Left cardiac atrium (tissue), 4 donors: ENCODE measurements around the gene RANGAP1. TPM values are rescaled to one million over a fixed set of nuclear protein-coding genes. Genes with fewer than 3 reads are reported as not detected.

Experiments used
- ATAC-seq, 2 donors: fragments of 200-7000 bp; cut with Tn5 transposase; one replicate each; pipeline ENCODE4 v1.9.1; 2020; ENCODE audit warnings: mild to moderate bottlenecking in 2 of 2, moderate library complexity in 2 of 2
- DNase-seq: peaks from one replicate; pipeline ENCODE4 v3.0.0-alpha.2; 2020
- intact Hi-C, 2 donors: fragments of 100-400 bp; cut with DNase I; formaldehyde crosslinking; loops; one replicate each; pipeline versions ENCODE4 v1.14.1 to v1.15.1; 2022 to 2023
- microRNA-seq, 2 donors: library from miRNA; unstranded; fragments of <30 nt; microRNA quantifications; one replicate each; pipeline ENCODE4 v1.2.0, GENCODE V29; 2020
- total RNA-seq, 2 donors: library from RNA; stranded (reverse); fragmentation: NEBNext Ultra II Directional; extraction: Animal tissue kit (Norgen Biotek cat#: 25700); gene quantifications; one replicate each; pipeline ENCODE4 v1.2.1, GENCODE V29; 2021
- donor health status: DM: no; HTN: yes; CAD: no.
- donor health status: DM: no; HTN: yes; CAD: no; lungs with severe emphysema.
- donor health status: DM: yes; HTN: yes; CAD: no.
- donor health status: Dilated cardiomyopathy.

The RANGAP1 gene
- total RNA-seq, 2 donors from 2014 or later: 33.7 to 34.0 TPM

DNA sequence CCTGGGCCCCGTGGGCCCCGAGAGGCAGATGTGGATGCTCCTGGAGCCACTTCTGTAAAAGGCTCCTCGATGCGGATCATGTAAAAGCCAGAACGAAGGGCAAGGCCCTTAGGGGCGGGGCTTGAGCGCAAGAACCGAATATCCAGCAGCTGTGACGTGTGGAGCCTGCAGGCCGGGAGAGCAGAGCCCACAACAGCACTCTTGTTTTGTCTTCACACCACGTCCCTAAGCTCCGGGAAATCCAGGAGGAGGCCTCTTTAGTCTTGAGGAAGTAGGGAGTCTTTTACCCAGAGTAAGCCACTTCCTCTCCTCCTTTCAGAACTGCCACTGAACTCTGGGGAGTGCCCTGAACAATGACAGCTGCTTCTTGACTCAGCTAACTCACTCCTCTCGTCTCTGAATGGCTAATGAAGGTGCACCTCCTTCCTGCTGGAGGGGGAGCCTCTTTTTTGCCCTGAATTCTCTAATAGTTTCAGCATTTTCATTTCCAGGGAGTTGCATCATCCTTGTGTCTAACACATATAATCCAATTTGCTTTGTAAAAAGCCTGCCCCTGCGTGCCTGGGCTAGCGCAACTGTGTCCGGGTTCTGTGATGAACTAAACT is 68.3 kb downstream of the RANGAP1 start:
- peak; percentile 91 to 92 for ATAC-seq
- intact Hi-C loops: no loop called here
- peak; percentile 81 for DNase-seq

DNA sequence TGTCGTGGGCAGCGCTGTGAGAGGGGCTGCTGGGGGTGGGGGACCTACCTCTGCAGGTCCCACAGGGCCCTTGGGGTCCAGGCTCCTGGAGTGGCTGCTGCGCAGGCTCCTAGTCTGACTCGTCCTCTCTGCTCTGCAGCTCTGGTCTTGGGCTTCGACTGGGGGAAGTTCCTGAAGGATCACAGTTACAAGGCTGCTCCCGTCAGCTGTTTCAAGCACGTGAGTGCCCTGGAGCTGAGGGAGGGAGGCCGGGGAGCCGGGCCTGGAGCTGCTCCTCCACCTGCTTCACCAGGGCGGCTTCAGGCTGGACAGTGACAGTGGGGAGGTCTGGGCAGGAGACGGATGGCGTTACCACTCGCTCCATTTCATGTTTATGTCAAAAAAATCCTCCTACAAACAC is 69.0 kb downstream of the RANGAP1 start:
- no peak for DNase-seq
- peak; percentile 12 to 24 for ATAC-seq
- intact Hi-C loops: no loop called here

DNA sequence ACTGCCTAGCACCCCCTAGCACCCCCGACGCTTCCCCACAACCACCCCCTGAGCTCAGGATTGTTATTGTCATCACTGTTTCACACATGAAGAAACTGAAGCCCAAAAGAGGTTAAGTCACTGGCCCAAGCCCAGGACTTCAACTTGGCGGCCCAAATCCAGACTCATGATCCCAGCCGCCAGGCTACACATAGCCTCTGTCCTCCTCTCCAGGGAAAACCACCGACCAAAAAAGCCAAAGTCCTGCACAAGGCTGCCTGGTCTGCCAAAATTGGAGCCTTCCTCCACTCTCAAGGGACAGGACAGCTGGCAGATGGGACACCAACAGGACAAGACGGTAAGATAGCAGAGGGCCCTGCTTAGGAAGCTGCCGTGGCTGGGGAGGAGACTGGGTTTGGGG is 70.1 kb downstream of the RANGAP1 start:
- ATAC-seq (no peak), DNase-seq (no peak)
- intact Hi-C loops: no loop called here

DNA sequence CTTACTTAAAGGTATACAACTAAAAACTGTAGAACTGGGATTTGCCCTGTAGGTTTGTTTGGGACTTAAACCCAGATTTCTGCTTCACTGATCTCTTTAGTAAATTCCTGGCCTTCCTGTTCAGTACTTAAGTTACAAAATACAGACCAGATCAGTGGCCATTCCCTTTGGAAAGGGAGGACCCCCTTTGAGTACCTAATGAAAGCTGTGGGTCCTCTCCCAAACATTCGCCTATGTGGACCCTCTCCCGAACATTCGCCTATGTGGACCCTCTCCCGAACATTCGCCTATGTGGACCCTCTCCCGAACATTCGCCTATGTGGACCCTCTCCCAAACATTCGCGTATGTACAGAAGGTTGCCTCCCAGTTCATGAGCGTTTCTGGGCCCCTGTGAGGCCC is 70.6 kb downstream of the RANGAP1 start:
- no peak for ATAC-seq
- DNase-seq: no peak
- intact Hi-C loops: no loop called here

DNA sequence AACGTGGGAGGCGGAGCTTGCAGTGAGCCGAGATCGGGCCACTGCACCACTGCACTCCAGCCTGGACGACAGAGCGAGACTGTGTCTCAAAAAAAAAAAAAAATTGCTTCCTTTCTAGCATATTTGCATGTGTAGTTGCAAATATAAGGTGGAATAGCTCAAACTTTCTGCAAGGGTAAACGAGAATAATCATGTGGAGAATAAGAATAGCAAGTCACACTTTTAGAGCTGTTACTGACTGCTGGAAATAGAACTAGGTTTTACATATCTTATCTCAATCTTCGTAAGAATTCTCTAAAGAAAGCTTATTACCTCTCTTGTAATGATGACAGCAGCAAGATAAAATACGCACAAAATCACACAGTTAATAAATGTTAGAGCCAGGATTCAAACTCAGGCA is 79.3 kb downstream of the RANGAP1 start:
- intact Hi-C loops: loop anchor here in 1 of 2 donors (5.0 kb wide), 1 partner anchor 81 kb away; the partner anchor contains the start of gene RANGAP1
- ATAC-seq: no peak
- DNase-seq: no peak

DNA sequence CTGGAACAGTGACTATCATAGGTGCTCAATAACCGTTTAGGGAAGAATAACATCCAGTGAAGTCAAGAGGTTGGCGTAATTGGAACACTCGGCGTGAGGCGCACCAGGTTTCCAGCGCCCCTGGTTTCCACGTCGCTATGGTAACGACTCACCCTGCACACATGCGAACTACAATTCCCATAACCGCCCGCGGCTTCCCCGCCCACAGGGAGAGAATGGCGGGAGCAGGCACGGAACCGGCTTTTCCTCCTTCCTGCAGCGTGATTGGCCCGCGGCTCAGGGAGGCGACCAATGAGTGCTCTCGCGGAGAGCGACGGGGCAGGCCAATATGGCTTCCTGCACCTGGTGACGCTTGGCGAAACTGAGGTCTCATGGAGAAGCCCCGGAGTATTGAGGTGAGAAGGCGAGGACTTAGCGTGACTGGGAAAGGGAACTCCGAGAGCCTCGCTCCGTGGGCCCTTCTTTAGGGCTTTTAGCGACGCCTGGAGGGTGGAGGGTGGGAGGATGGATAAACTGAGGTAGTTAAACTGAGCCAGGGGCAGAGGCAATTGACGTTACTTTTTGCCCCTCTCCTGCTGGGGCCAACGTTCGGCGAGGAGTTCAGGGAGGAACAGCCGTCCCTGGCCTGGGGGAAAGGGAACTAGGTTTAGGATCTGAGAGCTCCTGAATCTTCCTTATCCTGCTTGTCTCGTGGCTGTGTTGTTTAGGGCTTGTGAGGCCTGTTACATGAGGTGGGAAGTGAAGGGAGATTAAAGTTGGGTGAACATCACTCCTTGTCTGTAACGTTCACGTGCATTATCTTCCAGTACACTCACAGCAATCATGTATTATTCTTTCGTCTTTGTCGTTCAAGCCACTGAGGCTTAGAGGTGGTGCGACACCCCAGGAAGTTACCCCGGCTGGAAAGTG is 80.7 kb downstream of the RANGAP1 start, which contains the start of gene L3MBTL2:
L3MBTL2 (plus strand) TSS at position 321 of the 909 bp plus-strand sequence; CDS start at position 372, 51 bp downstream.
- ATAC-seq (peak; percentile 100), DNase-seq (peak; percentile 98)
- intact Hi-C loops: loop anchor here in 1 of 2 donors (5.0 kb wide), 1 partner anchor 82 kb away; the partner anchor contains the start of gene RANGAP1

DNA sequence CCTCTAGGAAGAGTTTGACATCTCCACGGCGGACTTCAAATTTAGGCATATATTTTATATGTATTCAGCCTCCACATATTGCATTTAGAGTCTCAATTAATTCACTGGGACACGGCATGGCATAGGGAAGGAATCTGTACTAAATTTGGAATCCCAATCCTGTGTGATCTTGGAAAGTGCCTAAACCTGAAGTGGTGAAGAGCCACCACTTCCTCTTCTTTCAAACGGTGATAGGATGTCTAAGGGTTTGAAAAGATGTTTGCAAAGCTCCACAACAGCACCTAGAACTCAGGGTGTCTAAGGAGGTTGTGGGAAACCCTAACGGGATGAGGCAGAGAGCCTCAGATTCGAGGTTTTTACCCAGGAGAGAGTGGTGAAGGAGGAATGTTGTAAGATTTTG is 81.9 kb downstream of the RANGAP1 start:
- no peak for ATAC-seq
- DNase-seq: no peak
- intact Hi-C loops: no loop called here

DNA sequence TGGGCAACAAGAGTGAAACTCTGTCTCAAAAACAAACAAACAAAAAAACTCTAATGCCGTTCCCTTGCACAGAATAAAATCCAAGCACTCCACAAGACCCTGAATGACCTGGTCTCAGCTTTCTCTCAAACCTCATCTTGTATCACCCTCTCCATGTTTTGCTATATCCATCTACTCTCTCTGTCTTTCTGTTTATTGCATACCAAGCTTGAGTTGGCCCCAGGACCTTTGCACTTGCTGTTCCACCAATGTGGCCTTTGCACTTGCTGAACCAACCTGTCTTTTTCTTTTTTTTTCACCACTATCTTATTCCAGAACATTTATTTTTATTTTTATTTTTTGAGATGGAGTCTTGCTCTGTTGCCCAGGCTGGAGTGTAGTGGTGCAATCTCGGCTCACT is 82.9 kb downstream of the RANGAP1 start:
- no peak for ATAC-seq
- DNase-seq: no peak
- intact Hi-C loops: no loop called here

DNA sequence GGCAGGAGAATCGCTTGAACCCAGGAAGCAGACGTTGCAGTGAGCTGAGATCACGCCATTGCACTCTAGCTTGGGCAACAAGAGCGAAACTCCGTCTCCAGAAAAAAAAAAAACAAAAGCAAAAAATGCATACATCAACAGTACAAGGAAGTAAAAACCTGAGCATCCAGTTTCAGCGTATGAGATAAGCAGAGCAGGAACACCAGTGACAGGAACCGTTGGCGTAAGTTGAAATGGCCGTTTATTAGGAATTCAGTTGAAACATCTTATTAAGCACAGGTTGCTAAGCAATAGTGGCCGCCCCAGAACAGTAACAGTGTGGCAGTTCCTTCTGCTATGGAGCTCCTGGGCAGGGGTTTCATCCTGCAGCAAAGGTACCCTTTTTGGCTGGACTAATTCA is 84.8 kb downstream of the RANGAP1 start:
- no peak for ATAC-seq
- peak; percentile 7 for DNase-seq
- intact Hi-C loops: no loop called here

DNA sequence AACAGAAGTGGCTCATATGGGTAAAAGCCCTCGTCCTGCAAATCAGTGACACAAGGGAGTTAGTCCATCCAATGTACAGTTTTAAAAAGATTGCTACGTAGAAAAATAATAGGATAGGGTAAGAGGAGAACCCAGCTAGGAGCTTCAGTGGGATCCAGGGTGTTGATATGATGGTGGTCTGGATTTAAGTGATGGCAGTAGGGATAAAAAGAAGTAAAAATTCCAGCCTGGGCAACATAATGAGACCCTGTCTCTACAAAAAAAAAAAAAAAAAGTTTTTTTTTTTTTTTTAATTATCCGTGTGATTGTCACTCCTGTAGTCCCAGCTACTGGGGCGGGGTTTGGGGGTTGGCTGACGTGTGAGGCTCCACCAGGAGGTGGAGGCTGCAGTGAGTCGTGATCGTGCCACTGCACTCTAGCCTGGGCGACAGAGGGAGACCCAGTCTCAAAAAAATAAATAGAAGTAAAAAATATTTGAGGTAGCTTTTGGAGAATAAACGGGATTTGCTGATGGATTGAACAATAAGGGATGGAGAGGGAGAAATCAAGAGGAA is 87.9 kb downstream of the RANGAP1 start:
- intact Hi-C loops: loop anchor here in 1 of 2 donors (5.0 kb wide), 1 partner anchor 39 kb away; no protein-coding TSS in a partner anchor
- ATAC-seq: peak; percentile 48 to 66
- peak; percentile 47 for DNase-seq

DNA sequence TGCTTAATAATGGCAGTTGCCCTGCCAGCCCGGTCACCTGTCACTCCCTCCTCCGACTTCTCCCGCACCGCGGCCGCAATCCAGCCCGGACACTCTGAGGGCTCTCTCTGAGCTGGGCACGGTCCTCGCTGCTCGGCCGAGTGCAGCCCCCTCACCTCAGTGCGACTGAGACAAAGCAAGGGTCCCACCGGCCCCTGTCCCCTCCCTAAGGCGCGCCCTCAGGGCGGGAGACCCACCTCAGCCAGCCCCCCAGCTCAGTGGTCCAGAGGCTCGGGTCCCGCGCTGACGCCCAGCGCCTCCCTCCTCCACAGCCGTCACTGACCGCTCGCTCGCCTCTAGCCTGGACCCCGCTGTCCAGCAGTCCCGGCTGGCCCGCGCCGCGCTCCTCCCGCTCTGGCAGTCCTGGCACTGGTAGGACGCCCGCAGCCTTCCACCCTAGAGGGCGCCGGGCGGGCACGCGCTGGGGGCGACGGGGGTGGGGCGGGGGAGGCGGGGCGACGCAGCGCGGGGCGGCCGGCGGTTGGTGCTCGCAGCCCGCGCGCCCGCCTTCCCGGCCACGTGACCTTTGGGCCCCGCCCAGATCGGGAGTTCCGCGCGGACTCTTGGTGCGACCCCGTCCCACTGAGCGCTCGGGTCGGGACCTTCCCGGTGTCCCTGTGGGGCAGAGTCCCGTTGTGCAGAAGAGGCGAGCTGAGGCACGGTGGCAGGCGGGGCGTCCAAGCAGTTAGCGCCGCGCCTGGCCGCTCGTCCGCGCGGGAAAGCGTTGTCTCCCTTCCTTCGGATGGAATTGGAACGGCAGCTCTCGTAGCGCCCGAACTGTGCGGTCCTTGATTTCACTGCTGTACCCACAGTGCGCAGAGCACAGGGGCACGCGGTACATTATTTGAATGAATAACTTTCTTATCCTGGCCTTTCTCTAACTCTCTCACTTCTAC is 88.7 kb downstream of the RANGAP1 start:
- peak; percentile 87 for DNase-seq
- ATAC-seq: peak; percentile 97
- intact Hi-C loops: loop anchor here in 1 of 2 donors (5.0 kb wide), 1 partner anchor 40 kb away; no protein-coding TSS in a partner anchor

Small RNAs within 50 kb of the gene (microRNA-seq; reads per million reads assigned to microRNA genes)
- gene MIR6889: 0 reads per million in 2 donors

Other genes starting within 250 kb of the RANGAP1 start
- gene EP300, start 193.6 kb downstream of the RANGAP1 start, total RNA-seq: 10 to 100 TPM; 28.6 to 31.5 TPM
- gene L3MBTL2, start 80.9 kb downstream of the RANGAP1 start, total RNA-seq: 10 to 100 TPM; 13.6 to 15.4 TPM
- gene CHADL, start 45.3 kb downstream of the RANGAP1 start, total RNA-seq: 10 to 100 TPM in 1 of 2 donors, 1 to 10 TPM in 1; 7.7 to 14.4 TPM
- 10 to 100 TPM; 35.0 to 39.3 TPM for gene ZC3H7B, start 15.3 kb upstream of the RANGAP1 start, total RNA-seq
- gene TEF, start 95.8 kb upstream of the RANGAP1 start, total RNA-seq: 10 to 100 TPM; 14.0 to 24.5 TPM
- 10 to 100 TPM; 57.4 to 63.1 TPM for gene TOB2, start 160.6 kb upstream of the RANGAP1 start, total RNA-seq
- 10 to 100 TPM; 22.8 to 28.1 TPM for gene PHF5A, start 182.5 kb upstream of the RANGAP1 start, total RNA-seq
- 100 to 1,000 TPM; 415 to 523 TPM for gene ACO2, start 182.9 kb upstream of the RANGAP1 start, total RNA-seq